Ammon's horn (tissue), 1 donor: ENCODE data around the gene CCDC200.
"Not testable (repeated sequence)": the region's sequence is repeated elsewhere in the genome, so short reads cannot be mapped to it uniquely, and the experiment has no call there.

Experiments used
- DNase-seq: peaks from one replicate; pipeline ENCODE4 v3.0.0-alpha.2; 2016; ENCODE audit warnings: low spot score

Gene CCDC200

DNA sequence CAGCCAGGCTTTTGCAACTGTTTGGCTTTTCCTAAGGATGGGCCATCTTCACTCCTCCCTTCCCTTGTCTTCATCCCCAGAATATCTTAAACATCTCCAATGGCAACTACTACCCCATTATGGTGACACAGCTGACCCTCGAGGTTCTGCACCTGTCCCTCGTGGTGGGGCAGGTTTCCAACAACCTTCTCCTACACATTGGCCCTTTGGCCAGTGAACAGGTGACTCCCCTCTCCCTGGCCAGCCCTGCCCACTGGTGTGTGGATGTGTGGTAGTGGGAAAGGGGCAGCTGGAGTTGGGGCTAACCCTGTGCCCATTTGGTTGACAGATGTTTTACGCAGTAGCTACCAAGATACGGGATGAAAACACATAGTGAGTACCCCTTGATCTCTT lies 12.1 kb downstream of the CCDC200 start:
- no peak for DNase-seq

DNA sequence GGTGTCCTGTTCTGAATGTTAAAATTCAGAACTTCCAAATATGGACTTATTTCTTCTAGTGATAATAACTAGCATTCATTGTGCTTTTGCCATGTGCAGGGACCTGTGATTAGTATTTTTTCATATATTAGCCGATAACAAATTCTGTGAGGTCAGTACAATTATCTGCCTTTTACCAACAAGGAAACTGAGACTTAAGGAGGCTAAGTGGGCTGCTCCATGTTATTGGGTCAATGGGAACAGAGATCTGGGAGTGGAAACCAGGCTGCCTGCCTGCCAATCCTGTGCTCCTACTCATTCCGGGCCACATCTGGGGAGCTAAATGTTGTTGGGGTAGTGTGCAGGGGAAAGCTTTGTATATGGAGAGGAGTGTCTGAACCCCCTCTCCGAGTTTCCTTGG lies 13.1 kb downstream of the CCDC200 start:
- no peak for DNase-seq

DNA sequence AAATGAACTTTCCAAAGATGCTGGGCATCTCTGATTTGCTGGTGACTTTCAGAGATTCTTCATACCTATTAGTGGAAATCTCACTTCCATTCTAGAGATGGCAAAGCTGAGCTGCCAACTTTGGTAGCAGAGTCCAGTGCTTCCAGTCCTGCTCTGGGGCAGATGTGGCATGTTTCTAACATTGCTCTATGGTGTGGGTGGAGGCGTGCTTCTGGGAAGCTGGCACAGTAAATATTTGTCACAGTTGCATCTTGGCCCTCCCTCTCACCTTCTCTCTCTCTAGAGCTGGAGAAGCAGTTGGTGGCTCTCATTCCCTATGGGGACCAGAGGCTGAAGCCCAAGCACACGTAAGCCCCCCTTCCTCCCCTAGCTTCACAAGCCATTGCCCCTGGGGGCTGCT lies 14.9 kb downstream of the CCDC200 start:
- DNase-seq: no peak

DNA sequence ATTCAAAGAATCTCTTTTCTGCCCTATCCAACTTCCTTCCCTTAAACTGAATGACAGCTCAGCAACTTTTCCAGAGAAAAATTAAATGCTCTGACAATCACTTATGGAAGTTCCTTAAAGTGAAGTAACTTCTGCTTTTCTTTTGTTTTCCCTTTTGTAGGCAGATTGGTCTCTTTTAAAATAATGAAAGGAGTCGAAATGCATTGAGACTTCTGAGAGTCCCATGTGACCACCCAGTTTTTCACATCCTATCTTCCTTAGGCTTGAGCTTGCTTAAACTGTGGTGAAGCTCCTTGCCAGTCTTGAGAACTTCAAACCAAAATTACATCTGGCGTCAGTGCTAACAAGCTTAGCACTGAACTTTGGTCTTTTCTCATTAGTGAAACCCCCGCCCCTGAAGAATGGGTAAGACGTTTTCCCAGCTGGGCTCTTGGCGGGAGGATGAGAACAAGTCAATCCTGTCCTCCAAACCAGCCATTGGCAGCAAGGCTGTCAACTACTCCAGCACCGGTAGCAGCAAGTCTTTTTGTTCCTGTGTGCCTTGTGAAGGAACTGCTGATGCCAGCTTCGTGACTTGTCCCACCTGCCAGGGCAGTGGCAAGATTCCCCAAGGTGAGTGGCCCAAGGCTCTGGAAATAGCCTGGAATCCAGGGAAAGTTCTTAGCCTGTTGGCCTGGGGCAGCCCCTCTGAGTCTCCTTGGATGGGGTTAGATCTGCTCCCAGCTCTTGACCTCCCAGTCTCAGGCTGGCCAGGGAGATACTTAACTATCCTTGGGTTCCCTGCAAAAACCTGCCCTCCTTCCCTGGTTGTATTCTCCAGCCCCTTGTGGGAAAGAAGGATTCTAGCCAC lies 15.6 kb downstream of the CCDC200 start:
- peak; percentile 7 for DNase-seq

DNA sequence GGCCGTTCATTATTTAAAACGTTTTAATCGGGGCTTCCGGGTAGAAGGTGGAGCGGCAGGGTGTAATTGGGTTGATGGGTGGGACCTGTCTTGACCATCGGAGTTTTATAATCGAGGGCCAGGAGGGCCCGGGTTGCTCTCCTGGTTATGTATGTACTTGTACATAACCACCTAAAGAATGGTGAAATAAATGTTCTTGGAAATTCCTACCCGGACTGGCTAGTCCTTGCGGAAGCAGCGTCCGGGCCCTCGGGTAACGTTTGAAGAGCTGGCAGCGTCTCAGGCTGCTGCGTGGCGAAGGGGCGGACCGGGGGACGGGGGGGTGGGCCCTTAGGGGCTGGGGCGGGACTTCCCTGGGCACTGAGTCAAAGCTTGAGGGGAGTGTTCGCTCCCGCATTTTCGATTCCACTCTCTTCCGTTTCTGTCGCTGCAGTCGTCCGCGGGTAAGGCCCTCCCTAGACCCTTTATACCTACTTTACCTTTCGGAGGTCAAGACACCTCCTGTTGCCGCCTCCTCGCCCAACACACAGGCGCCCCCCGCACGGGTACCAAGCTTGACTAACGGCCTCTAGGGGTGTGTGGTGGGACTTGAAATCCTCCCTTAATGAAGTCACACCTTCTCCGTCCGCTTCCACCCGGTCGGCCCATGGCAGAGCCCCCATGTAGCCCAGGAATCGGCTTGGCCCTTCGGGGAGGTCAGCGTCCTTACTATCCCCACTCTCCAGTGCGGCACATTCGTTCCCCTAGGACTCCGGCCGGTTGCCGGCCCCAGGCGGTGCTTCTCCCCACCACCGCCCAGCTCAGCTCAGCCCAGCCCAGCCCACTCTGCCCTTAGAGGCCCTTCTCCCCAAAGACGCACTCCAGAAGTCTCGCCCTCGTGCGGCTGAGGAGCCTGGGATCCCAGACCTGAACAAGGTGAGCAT lies 16.7 kb downstream of the CCDC200 start, which contains the start of gene TMEM106A:
Gene TMEM106A, plus strand, starts transcription at position 396 of the 923 bp plus-strand sequence. CDS start 1,167 bp downstream, outside the sequence.
- DNase-seq: peak; percentile 60

DNA sequence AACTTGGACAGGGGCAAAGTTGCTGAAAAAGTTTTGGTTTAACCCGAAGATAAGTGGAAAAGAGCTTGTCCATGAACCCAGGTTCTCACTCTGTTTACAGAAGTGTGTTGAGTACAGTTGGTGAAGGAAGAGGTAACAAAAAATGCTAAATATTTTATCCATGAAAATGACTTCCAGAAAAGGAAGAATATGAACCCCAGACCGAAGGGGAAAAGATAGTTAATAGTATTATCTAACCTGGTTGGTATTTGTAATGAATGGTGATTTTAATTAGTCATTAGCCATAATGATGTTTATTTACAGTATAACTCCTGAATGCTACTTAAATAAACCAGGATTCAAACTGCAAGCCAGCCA lies 17.3 kb downstream of the CCDC200 start:
- no peak for DNase-seq

DNA sequence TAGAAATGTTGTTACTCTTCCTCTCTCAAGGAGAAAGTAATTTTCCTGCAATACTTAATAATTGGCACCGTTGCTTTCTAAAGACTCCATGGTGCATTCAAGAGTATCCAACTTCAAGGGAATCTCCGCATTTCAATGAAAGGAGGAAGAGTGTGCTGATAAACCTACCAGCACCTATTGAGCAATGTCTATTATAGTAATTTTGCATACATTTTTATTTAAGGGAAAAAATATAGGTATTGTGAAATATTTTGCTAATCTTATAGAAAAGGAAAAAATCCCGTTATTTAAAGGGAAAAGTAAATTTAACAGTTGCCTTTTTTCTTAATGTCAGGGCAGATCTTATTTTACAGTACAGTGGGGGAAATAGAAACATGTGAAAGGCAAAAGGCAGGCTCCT lies 17.8 kb downstream of the CCDC200 start:
- DNase-seq: no peak

DNA sequence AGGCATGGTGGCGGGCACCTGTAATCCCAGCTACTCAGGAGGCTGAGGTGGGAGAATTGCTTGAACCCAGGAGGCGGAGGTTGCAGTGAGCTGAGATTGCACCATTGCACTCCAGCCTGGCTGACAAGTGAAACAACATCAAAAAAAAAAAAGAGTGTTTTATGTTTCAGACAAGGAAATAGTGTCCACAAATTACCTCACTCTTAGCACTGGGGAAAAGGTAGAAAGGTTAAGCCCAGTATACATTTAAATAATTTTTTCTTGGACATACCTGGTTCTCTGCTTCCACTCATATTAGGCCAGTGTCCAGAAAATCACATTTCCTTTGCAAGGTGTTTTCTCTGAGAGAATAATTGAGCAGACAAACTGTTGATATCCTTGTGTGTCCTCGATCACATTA lies 25.4 kb downstream of the CCDC200 start:
- not testable (repeated sequence) for DNase-seq

DNA sequence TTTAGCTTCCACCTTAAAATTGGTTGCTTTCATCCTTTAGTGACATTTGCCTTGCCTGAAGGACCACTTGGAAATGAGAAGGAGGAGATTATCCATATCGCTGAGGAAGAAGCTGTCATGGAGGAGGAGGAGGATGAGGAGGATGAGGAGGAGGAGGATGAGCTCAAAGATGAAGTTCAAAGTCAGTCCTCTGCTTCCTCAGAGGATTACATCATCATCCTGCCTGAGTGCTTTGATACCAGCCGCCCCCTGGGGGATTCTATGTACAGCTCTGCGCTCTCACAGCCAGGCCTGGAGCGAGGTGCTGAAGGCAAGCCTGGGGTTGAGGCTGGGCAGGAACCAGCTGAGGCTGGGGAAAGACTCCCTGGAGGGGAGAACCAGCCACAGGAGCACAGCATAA lies 28.3 kb downstream of the CCDC200 start:
- no peak for DNase-seq

DNA sequence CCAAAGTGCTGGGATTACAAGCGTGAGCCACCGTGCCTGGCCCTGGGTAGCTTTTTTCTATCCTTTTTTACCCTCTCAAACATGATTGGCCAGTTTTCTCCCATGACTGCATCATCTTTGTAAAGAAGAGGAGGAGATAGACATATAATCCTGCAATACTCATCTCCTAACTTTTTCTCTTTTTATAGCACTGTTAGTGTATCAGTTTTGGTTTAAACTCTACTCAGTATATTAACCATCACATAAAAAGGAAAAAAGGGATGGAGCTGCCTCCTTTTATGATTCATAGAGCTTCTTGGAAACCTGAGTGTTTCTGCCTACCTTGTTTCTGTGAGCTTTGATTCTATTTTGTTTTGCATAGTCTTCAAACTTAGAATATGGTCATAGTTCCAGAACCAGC lies 28.8 kb downstream of the CCDC200 start:
- DNase-seq: no peak

DNA sequence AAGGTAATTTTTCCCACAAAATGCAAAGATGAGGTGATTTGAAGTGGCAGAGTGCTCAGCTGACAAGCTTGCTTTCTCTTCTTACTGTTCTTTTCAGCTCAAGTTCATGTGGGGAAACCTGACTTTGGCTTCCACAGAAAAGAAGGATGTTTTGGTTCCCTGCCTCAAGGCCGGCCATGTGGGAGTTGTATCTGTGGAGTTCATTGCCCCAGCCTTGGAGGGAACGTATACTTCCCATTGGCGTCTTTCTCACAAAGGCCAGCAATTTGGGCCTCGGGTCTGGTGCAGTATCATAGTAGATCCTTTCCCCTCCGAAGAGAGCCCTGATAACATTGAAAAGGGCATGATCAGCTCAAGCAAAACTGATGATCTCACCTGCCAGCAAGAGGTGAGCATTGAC lies 35.2 kb downstream of the CCDC200 start:
- no peak for DNase-seq

DNA sequence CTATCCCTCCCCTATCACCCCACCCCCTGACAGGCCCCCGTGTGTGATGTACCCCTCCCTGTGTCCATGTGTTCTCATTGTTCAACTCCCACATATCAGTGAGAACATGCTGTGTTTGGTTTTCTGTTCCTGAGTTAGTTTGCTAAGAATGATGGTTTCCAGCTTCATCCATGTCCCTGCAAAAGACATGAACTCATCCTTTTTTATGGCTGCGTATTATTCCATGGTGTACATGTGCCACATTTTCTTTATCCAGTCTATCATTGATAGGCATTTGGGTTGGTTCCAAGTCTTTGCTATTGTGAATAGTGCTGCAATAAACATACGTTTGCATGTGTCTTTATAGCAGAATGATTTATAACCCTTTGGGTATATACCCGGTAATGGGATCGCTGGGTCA lies 41.8 kb downstream of the CCDC200 start:
- DNase-seq: not testable (repeated sequence)

DNA sequence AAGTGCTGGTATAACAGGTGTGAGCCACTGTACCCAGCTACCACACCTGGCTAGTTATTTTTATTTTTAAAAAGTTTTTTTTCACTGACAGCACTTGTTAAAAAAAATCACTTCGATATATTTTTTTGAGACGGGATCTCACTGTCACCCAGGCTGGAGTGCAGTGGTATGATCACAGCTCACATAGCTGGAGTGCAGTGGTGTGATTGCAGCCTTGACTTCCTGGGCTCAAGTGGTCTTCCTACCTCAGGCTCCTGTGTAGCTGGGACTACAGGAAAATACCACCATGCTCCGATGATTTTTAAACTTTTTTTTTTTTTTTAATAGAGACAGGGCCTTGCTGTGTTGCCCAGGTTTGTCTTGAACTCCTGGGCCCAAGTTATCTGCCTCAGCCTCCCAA lies 44.5 kb downstream of the CCDC200 start:
- no peak for DNase-seq

DNA sequence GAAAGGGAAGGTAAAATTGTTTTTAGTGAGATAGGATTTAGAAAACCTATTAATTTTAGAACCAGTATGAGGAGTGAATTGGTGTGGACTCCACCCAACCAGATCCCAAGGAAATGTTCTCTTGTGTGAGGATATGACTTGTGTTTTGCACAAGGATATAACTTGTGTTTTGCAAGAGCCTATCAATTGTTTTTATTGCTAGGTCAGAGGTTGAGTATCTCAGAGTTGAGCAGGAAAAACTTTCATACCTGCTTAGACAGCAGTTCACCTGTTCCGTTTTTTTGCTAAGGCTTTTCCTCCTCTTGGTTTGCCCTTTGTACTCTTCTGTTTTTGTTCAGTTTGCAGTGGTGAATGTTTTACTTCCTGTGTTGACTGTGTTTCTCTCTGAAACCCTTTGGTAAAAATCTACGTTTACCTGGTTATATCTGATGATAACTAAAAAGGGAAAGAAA lies 52.3 kb downstream of the CCDC200 start:
- no peak for DNase-seq

DNA sequence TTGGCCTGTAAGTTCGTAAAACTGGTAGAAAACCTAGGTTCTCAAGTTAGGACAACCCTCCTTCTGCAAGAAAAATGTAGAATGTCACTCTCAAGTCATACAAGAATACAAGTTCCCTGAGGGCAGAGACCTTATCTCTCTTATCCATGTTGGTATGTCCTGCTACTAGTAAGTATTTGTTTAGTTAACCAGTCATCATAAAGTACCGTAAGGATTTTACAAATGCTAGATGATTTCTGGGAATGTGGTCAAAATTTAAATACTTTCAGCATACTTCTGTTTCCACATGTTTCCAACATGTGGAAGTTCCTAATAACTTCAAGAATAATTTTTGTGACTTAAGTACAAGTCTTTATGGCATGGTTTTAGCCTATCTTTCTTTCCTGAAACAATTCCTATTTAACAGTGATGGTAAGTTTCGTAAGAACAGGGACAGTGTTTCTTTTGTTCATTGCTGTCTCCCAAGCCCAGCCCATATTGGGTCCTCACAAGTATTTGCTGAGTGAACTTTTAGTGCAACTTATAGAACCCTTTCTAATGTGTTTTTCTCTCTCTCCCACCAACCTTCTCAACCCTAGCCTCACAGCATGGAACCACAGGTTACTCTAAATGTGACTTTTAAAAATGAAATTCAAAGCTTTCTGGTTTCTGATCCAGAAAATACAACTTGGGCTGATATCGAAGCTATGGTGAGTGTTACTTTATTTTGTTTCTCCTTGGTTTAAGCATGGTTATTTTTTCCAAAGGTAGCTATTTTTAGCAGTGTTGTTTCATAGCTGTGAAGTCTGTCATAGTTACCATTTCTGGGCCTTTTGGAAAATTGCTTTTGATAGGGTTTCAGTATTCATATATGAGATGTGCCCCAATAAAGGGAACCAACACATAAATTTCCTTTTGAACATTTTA lies 53.0 kb downstream of the CCDC200 start:
- no peak for DNase-seq

DNA sequence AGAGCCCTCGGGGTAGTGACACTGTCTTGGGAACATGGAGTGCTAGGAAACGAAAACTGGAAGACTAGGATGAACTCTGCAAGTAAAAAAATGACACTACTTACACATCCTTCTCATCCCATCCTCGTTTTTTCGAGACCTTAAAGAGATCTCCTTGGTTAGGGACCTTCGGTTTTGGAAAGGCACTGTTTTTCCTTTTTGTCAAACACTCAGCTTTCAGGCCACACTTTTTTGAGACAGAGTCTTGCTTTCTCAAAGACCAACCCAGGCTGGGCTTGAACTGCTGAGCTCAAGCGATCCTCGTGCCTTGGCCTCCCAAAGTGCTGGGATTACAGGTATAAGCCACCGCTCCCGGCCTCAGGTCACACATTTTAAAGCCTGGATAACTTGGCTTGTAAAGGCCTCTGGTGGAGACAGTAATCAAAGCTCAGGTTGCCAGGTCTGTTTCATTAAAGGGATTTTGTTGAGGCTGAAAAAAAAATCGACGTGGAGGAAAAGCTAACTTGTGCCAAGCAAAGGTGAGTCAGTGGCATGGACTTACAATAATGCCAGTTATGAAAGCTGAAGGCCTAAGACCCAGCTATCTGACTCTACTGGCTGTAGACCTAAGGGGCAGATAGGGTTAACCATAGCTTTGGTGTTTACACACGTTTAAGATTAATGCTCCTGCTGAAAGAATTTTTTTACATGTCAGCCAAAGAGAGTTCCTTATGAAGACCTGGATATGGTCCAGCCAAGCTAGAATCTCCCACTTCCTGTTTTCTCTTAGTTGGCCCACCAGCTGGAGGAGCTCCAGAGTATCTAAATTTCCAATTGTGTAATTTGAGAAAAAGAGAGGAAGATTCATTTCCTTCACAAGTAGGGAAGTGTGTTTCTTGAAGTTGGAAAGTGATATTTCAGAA lies 56.6 kb downstream of the CCDC200 start:
- peak; percentile 64 for DNase-seq
